ENCODE results near the gene SMARCD2.
"Not testable (repeated sequence)": the region's sequence is repeated elsewhere in the genome, so short reads cannot be mapped to it uniquely, and the experiment has no call there.

The SMARCD2 gene

GRCh38 chr17:63817736-63818385 lies 24.6 kb downstream of the SMARCD2 start:
- Histone ChIP-seq H3K4me3 (ENCODE audit: low read length) (no peak overlapping the region), H3K9ac (ENCODE audit: low read depth, low read length) (no peak overlapping the region), H3K27me3 (ENCODE audit: insufficient read depth, low read length) (no peaks in the 10 kb centered on the region), H3K36me3 (ENCODE audit: insufficient read depth, low read depth, low read length) (peaks cover 100% of the 10 kb centered on the region), H3K4me1 (ENCODE audit: insufficient read depth, low read length) (no peaks in the 10 kb centered on the region), H3K9me3 (ENCODE audit: insufficient read depth, low read depth, low read length) (no peaks in the 10 kb centered on the region), H3K27ac (ENCODE audit: low read length) (no peak overlapping the region)

DNA sequence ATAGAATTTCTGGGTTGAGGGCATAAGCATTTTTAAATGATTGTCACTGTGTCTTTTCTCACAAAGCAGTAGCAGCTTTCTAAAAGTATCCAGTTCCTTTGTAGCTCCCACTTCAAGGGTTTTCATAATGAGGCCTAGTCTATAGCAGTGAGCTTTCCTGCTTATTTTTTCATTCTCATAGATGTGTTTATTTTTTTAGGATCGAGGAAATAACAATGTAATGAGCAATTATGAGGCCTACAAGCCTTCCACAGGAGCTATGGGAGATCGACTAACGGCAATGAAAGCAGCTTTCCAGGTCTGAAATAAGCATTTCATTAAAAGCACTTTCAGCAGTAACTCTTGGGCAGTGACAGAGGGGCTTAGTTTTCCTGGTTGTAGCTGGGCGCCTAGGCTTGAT lies 25.8 kb downstream of the SMARCD2 start:
- Histone ChIP-seq H3K27ac (ENCODE audit: low read length) (no peak overlapping the region), H3K36me3 (ENCODE audit: insufficient read depth, low read depth, low read length) (peaks cover 100% of the 10 kb centered on the region), H3K9me3 (ENCODE audit: insufficient read depth, low read depth, low read length) (no peaks in the 10 kb centered on the region), H3K4me1 (ENCODE audit: insufficient read depth, low read length) (no peaks in the 10 kb centered on the region), H3K4me3 (ENCODE audit: low read length) (no peak overlapping the region), H3K9ac (ENCODE audit: low read depth, low read length) (no peak overlapping the region), H3K27me3 (ENCODE audit: insufficient read depth, low read length) (no peaks in the 10 kb centered on the region)

DNA sequence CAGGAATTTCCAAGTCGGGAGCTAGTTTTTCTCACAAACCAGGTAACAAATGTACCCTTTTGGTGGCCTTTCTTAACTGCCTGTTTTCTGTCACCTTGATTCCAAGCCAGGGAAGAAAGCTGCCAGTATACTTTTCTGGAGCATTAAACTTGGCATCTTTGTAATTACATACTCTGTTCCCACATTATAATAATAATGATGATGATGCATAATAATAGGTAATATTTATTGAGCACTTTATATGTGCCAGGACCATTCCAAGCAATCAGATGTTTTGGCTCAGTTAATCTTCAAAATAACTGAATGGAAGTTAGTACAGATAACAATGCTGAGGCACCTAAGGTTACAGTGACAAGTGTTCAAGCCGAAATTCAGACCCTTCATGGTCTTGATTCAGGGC lies 26.4 kb downstream of the SMARCD2 start:
- Histone ChIP-seq H3K4me1 (ENCODE audit: insufficient read depth, low read length) (no peaks in the 10 kb centered on the region), H3K27ac (ENCODE audit: low read length) (no peak overlapping the region), H3K4me3 (ENCODE audit: low read length) (no peak overlapping the region), H3K9me3 (ENCODE audit: insufficient read depth, low read depth, low read length) (no peaks in the 10 kb centered on the region), H3K36me3 (ENCODE audit: insufficient read depth, low read depth, low read length) (peaks cover 100% of the 10 kb centered on the region), H3K27me3 (ENCODE audit: insufficient read depth, low read length) (no peaks in the 10 kb centered on the region), H3K9ac (ENCODE audit: low read depth, low read length) (no peak overlapping the region)

DNA sequence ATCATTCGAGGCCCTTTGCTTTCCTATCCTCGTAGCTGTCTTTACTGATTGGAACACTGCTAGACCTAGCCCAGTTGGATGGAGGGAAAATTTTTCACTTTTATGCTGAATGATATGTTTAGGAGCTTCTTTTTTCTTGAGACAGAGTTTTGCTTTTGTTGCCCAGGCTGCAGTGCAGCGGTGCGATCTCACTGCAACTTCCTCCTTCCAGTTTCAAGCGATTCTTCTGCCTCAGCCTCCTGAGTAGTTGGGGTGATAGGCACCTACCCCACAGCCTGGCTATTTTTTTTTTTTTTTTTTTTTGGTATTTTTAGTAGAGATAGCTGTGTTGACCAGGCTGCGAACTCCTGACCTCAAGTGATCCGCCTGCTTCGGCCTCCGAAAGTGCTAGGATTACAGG lies 32.5 kb downstream of the SMARCD2 start:
- H3K9ac ChIP-seq (ENCODE audit: low read depth, low read length): no peak overlapping the region
- H3K4me1 ChIP-seq (ENCODE audit: insufficient read depth, low read length): no peaks in the 10 kb centered on the region
- H3K27me3 ChIP-seq (ENCODE audit: insufficient read depth, low read length): no peaks in the 10 kb centered on the region
- H3K4me3 ChIP-seq (ENCODE audit: low read length): no peak overlapping the region
- no peak overlapping the region for H3K27ac ChIP-seq (ENCODE audit: low read length)
- peaks cover 100% of the 10 kb centered on the region for H3K36me3 ChIP-seq (ENCODE audit: insufficient read depth, low read depth, low read length)
- H3K9me3 ChIP-seq (ENCODE audit: insufficient read depth, low read depth, low read length): no peaks in the 10 kb centered on the region

DNA sequence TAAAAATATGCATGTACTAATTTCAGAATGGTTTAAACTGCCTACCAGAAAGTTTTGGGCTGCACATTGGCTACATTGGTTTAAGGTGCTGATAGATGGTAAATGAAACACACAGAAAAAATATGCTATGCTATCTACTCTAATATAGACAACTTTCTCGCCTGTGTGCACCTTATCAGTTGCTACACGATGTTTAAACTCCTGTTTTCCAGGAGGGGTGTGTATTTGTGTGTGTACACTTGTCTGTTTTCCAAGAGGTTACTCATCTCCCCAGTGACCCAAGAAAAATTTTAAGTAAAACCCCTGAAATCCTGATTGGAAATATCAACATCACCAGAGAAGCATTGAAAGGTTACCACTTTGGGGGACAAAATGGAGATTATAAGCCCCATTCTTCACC lies 36.9 kb downstream of the SMARCD2 start:
- Histone ChIP-seq H3K36me3 (ENCODE audit: insufficient read depth, low read depth, low read length) (peaks cover 98% of the 10 kb centered on the region), H3K4me3 (ENCODE audit: low read length) (no peak overlapping the region), H3K4me1 (ENCODE audit: insufficient read depth, low read length) (no peaks in the 10 kb centered on the region), H3K27ac (ENCODE audit: low read length) (no peak overlapping the region), H3K27me3 (ENCODE audit: insufficient read depth, low read length) (no peaks in the 10 kb centered on the region), H3K9ac (ENCODE audit: low read depth, low read length) (no peak overlapping the region), H3K9me3 (ENCODE audit: insufficient read depth, low read depth, low read length) (no peaks in the 10 kb centered on the region)

GRCh38 chr17:63804328-63804727 lies 38.2 kb downstream of the SMARCD2 start:
- no peaks in the 10 kb centered on the region for H3K27me3 ChIP-seq (ENCODE audit: insufficient read depth, low read length)
- no peaks in the 10 kb centered on the region for H3K4me1 ChIP-seq (ENCODE audit: insufficient read depth, low read length)
- peaks cover 98% of the 10 kb centered on the region for H3K36me3 ChIP-seq (ENCODE audit: insufficient read depth, low read depth, low read length)
- no peak overlapping the region for H3K27ac ChIP-seq (ENCODE audit: low read length)
- H3K4me3 ChIP-seq (ENCODE audit: low read length): no peak overlapping the region
- H3K9me3 ChIP-seq (ENCODE audit: insufficient read depth, low read depth, low read length): no peaks in the 10 kb centered on the region
- H3K9ac ChIP-seq (ENCODE audit: low read depth, low read length): no peak overlapping the region

- Histone ChIP-seq H3K4me3 (ENCODE audit: low read length) (no peak overlapping the region), H3K36me3 (ENCODE audit: insufficient read depth, low read depth, low read length) (peaks cover 98% of the 10 kb centered on the region), H3K27me3 (ENCODE audit: insufficient read depth, low read length) (no peaks in the 10 kb centered on the region), H3K9ac (ENCODE audit: low read depth, low read length) (no peak overlapping the region), H3K9me3 (ENCODE audit: insufficient read depth, low read depth, low read length) (no peaks in the 10 kb centered on the region), H3K27ac (ENCODE audit: low read length) (no peak overlapping the region), H3K4me1 (ENCODE audit: insufficient read depth, low read length) (no peaks in the 10 kb centered on the region)
These were observed 41.7 kb downstream of the SMARCD2 start for GRCh38 chr17:63800783-63801182.

DNA sequence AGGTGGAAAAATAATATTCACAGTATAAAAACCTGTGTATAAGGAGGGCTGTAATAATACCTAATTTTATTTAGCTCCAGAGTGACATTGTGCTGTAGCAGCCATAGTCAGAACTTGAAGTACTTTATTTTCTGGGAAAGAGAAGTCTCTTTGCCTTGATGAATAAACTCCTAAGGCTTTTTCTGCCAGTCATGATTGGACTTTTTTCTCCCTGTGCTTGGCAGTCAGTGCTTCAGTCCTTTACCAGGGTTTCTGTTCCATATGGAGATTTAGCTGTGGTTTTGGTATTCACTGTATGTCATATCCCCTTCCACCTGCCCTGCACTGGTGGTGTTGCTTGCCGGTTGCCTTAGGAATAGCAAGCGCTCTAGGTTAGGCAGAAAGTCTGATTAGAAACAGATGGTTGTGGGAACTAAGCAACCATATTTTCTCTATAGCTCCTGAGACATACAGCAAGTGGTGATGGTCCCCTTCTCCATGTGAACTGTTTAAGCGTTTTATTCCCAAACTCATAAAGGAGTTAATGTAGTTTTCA lies 43.8 kb downstream of the SMARCD2 start:
- Histone ChIP-seq H3K27ac (ENCODE audit: low read length) (no peak overlapping the region), H3K36me3 (ENCODE audit: insufficient read depth, low read depth, low read length) (peaks cover 99% of the 10 kb centered on the region), H3K9me3 (ENCODE audit: insufficient read depth, low read depth, low read length) (no peaks in the 10 kb centered on the region), H3K4me3 (ENCODE audit: low read length) (no peak overlapping the region), H3K4me1 (ENCODE audit: insufficient read depth, low read length) (no peaks in the 10 kb centered on the region), H3K27me3 (ENCODE audit: insufficient read depth, low read length) (no peaks in the 10 kb centered on the region), H3K9ac (ENCODE audit: low read depth, low read length) (no peak overlapping the region)

DNA sequence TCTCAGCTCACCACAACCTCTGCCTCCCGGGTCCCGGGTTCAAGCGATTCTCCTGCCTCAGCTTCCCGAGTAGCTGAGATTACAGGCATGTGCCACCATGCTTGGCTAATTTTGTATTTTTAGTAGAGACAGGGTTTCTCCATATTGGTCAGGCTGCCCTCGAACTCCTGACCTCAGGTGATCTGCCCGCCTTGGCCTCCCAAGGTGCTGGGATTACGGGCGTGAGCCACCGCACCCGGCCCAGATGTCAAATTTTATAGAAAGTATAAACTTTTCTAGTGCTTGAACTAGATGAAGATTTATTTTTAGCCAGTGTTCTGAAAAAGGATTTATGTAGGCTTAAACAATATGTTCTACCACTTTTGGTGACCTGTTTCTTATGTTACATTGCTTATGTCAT lies 46.1 kb downstream of the SMARCD2 start:
- not testable (repeated sequence) for H3K27ac ChIP-seq (ENCODE audit: low read length); H3K9ac ChIP-seq (ENCODE audit: low read depth, low read length); H3K27me3 ChIP-seq (ENCODE audit: insufficient read depth, low read length); H3K4me1 ChIP-seq (ENCODE audit: insufficient read depth, low read length); H3K9me3 ChIP-seq (ENCODE audit: insufficient read depth, low read depth, low read length); H3K4me3 ChIP-seq (ENCODE audit: low read length)
- H3K36me3 ChIP-seq (ENCODE audit: insufficient read depth, low read depth, low read length): peaks cover 100% of the 10 kb centered on the region

DNA sequence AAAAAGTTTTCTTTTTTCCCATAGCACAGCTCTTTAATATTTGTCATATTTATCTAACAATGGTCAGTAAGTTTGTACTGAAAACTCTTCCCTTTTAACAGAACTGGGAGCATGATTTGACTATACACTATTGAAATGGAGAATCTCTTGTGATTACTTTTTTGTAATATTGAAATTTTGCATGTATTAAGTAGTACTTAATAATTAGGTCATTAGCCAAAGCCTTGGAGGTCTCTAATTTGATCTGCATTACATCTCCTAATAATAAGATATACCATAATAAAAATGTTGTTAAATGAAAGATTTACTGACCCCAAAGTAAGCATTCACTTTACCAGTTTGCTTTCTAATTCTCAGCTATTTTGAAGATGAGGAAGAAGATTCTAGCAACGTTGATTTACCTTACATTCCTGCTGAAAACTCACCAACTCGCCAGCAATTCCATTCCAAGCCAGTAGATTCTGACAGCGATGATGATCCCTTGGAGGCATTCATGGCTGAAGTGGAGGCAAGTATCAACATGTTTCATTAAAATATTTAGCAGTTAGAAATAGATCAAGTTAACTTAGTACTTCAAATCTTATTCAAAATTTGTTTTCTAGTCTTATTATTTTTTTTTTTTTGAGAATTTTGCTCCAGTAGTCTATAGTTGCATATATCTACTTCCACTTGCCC lies 50.3 kb downstream of the SMARCD2 start:
- Histone ChIP-seq H3K9me3 (ENCODE audit: insufficient read depth, low read depth, low read length) (no peaks in the 10 kb centered on the region), H3K36me3 (ENCODE audit: insufficient read depth, low read depth, low read length) (peaks cover 100% of the 10 kb centered on the region), H3K4me1 (ENCODE audit: insufficient read depth, low read length) (no peaks in the 10 kb centered on the region), H3K27me3 (ENCODE audit: insufficient read depth, low read length) (no peaks in the 10 kb centered on the region), H3K9ac (ENCODE audit: low read depth, low read length) (no peak overlapping the region), H3K4me3 (ENCODE audit: low read length) (no peak overlapping the region), H3K27ac (ENCODE audit: low read length) (no peak overlapping the region)

GRCh38 chr17:63790057-63790456 lies 52.4 kb downstream of the SMARCD2 start:
- Histone ChIP-seq H3K9ac (ENCODE audit: low read depth, low read length) (no peak overlapping the region), H3K9me3 (ENCODE audit: insufficient read depth, low read depth, low read length) (no peaks in the 10 kb centered on the region), H3K27me3 (ENCODE audit: insufficient read depth, low read length) (no peaks in the 10 kb centered on the region), H3K27ac (ENCODE audit: low read length) (no peak overlapping the region), H3K4me3 (ENCODE audit: low read length) (no peak overlapping the region), H3K36me3 (ENCODE audit: insufficient read depth, low read depth, low read length) (peaks cover 95% of the 10 kb centered on the region), H3K4me1 (ENCODE audit: insufficient read depth, low read length) (no peaks in the 10 kb centered on the region)

GRCh38 chr17:63786971-63787711 lies 55.3 kb downstream of the SMARCD2 start:
- Histone ChIP-seq H3K9me3 (ENCODE audit: insufficient read depth, low read depth, low read length) (no peaks in the 10 kb centered on the region), H3K9ac (ENCODE audit: low read depth, low read length) (no peak overlapping the region), H3K36me3 (ENCODE audit: insufficient read depth, low read depth, low read length) (peaks cover 89% of the 10 kb centered on the region), H3K4me1 (ENCODE audit: insufficient read depth, low read length) (no peaks in the 10 kb centered on the region), H3K27me3 (ENCODE audit: insufficient read depth, low read length) (no peaks in the 10 kb centered on the region), H3K27ac (ENCODE audit: low read length) (no peak overlapping the region), H3K4me3 (ENCODE audit: low read length) (no peak overlapping the region)

All from iPS-20b (cell line).